GM12878 (cell line): ENCODE measurements around the gene HAUS7.

ENCODE experiments used
- EP300 ChIP-seq, 2 experiments: fragments of 150-350 bp in 1 of 2; IDR thresholded peaks; 2 replicates each; pipeline ENCODE4 v1.6.1; 2011 to 2012; ENCODE audit warnings: low read depth in 2 of 2, low read length in 2 of 2, borderline replicate concordance in 1 of 2, improper control_type of control experiment in 1 of 2, inconsistent platforms in 1 of 2; ENCODE audit not compliant: control insufficient read depth in 1 of 2
- ETV6 ChIP-seq, 2 experiments: fragments of 450-650 bp in 1 of 2; IDR thresholded peaks in 1 of 2; conservative IDR thresholded peaks in 1 of 2; 2 replicates each; pipeline ENCODE4 v1.6.1; 2014; ENCODE audit warnings: antibody characterized with exemption in 1 of 2, borderline replicate concordance in 1 of 2, low read depth in 1 of 2, mild to moderate bottlenecking in 1 of 2, moderate library complexity in 1 of 2
- KDM1A ChIP-seq: fragments of 200-600 bp; sonication (generic); IDR thresholded peaks from 2 replicates; pipeline ENCODE4 v1.6.1; 2016; ENCODE audit warnings: borderline replicate concordance
- SIN3A ChIP-seq: IDR thresholded peaks from 2 replicates; pipeline ENCODE4 v1.6.1; 2012; ENCODE audit warnings: low read depth, low read length, improper control_type of control experiment
- SP1 ChIP-seq: IDR thresholded peaks from one replicate; pipeline ENCODE4 v1.6.1; 2011; ENCODE audit warnings: low read depth, low read length
- SREBF2 ChIP-seq: IDR thresholded peaks from 2 replicates; pipeline ENCODE4 v1.6.1; 2012; ENCODE audit warnings: mild to moderate bottlenecking, low read length
- YY1 ChIP-seq: IDR thresholded peaks from 2 replicates; pipeline ENCODE4 v1.6.1; 2011; ENCODE audit warnings: low read depth, mild to moderate bottlenecking, low read length
- ZNF384 ChIP-seq: IDR thresholded peaks from 2 replicates; pipeline ENCODE4 v1.6.1; 2012; ENCODE audit warnings: low read depth, mild to moderate bottlenecking, low read length, improper control_type of control experiment, borderline replicate concordance
- TF ChIP-seq, protein P1 (sequence below), 3 experiments: IDR thresholded peaks in 2 of 3; conservative IDR thresholded peaks in 1 of 3; 2 replicates each; pipeline ENCODE4 v1.5.1; 2011; ENCODE audit warnings: low read depth in 3 of 3, low read length in 3 of 3, mild to moderate bottlenecking in 3 of 3, control low read depth in 2 of 3, moderate library complexity in 2 of 3, inconsistent platforms in 1 of 3, mixed read lengths in 1 of 3; ENCODE audit not compliant: control insufficient read depth in 2 of 3, insufficient read depth in 1 of 3; ENCODE audit errors: extremely low read depth in 1 of 3
- TF ChIP-seq, protein P2 (sequence below): fragments of 450-650 bp; formaldehyde crosslinking; IDR thresholded peaks from 2 replicates; pipeline ENCODE4 v1.5.0; 2022; ENCODE audit warnings: mild to moderate bottlenecking, missing genetic modification characterization
- TF ChIP-seq, protein P3 (sequence below): fragments of 450-650 bp; IDR thresholded peaks from 2 replicates; pipeline ENCODE4 v1.6.1; 2017; ENCODE audit warnings: mild to moderate bottlenecking, moderate library complexity
- TF ChIP-seq, protein P4 (sequence below): IDR thresholded peaks from 2 replicates; pipeline ENCODE4 v1.6.1; 2011; ENCODE audit warnings: low read depth, mild to moderate bottlenecking, low read length, moderate library complexity, borderline replicate concordance; ENCODE audit errors: extremely low read depth

DNA sequence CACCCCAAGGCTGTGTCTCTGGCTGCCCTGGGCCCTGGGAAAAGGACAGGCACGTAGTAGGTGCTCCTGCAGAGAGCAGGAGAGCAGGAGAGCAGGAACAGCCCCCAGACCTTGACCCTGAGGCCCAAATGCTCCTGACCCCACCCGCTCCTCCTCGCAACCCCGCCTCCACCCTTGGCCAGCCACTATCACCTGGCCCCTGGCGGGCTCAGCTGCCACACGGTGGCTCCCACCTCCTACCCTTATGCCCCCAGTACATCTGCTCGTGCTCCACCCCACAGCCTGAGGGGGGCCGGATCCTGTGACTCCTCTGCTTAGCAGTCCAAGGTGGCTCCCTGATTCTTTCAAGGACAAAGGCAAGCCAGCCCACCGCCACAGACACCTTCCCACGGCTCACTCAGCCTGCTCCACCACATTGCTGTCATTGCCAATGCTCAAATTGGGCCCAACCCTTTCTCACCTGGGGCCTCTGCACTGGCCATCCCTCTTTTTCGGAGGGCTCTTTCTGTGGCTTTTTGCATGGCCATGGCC is 5.4 kb upstream of the HAUS7 start:
- TF ChIP-seq KDM1A (no peak), SREBF2 (no peak), SP1 (no peak), YY1 (no peak), ZNF384 (no peak), EP300 (IDR thresholded peaks at IDR 0.05; ENCODE audit: borderline replicate concordance in 1 of 2, control insufficient read depth in 1 of 2, low read depth in 2 of 2, low read length in 2 of 2) (no peak), SIN3A (no peak), ETV6 (conservative IDR thresholded peaks at IDR 0.05 in 1 of 2, IDR thresholded peaks at IDR 0.05 in 1 of 2; ENCODE audit: borderline replicate concordance in 1 of 2, low read depth in 1 of 2) (no peak)
- TF ChIP-seq, protein P1, sequence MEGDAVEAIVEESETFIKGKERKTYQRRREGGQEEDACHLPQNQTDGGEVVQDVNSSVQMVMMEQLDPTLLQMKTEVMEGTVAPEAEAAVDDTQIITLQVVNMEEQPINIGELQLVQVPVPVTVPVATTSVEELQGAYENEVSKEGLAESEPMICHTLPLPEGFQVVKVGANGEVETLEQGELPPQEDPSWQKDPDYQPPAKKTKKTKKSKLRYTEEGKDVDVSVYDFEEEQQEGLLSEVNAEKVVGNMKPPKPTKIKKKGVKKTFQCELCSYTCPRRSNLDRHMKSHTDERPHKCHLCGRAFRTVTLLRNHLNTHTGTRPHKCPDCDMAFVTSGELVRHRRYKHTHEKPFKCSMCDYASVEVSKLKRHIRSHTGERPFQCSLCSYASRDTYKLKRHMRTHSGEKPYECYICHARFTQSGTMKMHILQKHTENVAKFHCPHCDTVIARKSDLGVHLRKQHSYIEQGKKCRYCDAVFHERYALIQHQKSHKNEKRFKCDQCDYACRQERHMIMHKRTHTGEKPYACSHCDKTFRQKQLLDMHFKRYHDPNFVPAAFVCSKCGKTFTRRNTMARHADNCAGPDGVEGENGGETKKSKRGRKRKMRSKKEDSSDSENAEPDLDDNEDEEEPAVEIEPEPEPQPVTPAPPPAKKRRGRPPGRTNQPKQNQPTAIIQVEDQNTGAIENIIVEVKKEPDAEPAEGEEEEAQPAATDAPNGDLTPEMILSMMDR (IDR thresholded peaks at IDR 0.05 in 2 of 3, conservative IDR thresholded peaks at IDR 0.05 in 1 of 3; ENCODE audit: control insufficient read depth in 2 of 3, extremely low read depth in 1 of 3, insufficient read depth in 1 of 3, low read depth in 3 of 3, low read length in 3 of 3) = no peak
- TF ChIP-seq, protein P2, sequence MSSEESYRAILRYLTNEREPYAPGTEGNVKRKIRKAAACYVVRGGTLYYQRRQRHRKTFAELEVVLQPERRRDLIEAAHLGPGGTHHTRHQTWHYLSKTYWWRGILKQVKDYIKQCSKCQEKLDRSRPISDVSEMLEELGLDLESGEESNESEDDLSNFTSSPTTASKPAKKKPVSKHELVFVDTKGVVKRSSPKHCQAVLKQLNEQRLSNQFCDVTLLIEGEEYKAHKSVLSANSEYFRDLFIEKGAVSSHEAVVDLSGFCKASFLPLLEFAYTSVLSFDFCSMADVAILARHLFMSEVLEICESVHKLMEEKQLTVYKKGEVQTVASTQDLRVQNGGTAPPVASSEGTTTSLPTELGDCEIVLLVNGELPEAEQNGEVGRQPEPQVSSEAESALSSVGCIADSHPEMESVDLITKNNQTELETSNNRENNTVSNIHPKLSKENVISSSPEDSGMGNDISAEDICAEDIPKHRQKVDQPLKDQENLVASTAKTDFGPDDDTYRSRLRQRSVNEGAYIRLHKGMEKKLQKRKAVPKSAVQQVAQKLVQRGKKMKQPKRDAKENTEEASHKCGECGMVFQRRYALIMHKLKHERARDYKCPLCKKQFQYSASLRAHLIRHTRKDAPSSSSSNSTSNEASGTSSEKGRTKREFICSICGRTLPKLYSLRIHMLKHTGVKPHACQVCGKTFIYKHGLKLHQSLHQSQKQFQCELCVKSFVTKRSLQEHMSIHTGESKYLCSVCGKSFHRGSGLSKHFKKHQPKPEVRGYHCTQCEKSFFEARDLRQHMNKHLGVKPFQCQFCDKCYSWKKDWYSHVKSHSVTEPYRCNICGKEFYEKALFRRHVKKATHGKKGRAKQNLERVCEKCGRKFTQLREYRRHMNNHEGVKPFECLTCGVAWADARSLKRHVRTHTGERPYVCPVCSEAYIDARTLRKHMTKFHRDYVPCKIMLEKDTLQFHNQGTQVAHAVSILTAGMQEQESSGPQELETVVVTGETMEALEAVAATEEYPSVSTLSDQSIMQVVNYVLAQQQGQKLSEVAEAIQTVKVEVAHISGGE (CRISPR knock-in tag) = no peak
- TF ChIP-seq, protein P3, sequence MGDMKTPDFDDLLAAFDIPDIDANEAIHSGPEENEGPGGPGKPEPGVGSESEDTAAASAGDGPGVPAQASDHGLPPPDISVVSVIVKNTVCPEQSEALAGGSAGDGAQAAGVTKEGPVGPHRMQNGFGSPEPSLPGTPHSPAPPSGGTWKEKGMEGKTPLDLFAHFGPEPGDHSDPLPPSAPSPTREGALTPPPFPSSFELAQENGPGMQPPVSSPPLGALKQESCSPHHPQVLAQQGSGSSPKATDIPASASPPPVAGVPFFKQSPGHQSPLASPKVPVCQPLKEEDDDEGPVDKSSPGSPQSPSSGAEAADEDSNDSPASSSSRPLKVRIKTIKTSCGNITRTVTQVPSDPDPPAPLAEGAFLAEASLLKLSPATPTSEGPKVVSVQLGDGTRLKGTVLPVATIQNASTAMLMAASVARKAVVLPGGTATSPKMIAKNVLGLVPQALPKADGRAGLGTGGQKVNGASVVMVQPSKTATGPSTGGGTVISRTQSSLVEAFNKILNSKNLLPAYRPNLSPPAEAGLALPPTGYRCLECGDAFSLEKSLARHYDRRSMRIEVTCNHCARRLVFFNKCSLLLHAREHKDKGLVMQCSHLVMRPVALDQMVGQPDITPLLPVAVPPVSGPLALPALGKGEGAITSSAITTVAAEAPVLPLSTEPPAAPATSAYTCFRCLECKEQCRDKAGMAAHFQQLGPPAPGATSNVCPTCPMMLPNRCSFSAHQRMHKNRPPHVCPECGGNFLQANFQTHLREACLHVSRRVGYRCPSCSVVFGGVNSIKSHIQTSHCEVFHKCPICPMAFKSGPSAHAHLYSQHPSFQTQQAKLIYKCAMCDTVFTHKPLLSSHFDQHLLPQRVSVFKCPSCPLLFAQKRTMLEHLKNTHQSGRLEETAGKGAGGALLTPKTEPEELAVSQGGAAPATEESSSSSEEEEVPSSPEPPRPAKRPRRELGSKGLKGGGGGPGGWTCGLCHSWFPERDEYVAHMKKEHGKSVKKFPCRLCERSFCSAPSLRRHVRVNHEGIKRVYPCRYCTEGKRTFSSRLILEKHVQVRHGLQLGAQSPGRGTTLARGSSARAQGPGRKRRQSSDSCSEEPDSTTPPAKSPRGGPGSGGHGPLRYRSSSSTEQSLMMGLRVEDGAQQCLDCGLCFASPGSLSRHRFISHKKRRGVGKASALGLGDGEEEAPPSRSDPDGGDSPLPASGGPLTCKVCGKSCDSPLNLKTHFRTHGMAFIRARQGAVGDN = no peak
- TF ChIP-seq, protein P4, sequence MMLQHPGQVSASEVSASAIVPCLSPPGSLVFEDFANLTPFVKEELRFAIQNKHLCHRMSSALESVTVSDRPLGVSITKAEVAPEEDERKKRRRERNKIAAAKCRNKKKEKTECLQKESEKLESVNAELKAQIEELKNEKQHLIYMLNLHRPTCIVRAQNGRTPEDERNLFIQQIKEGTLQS = no peak
